Activated CD4-positive, alpha-beta T cell treated with anti-CD3 and anti-CD28 coated beads, Interleukin-2, amount 50 U/mL, for 4 hours (primary cell): ENCODE data around the gene CRACR2A.

ENCODE experiments used
- DNase-seq, 2 experiments: peaks; one replicate each; pipeline ENCODE4 v3.0.0-alpha.2; 2020

CRACR2A gene, protein sequence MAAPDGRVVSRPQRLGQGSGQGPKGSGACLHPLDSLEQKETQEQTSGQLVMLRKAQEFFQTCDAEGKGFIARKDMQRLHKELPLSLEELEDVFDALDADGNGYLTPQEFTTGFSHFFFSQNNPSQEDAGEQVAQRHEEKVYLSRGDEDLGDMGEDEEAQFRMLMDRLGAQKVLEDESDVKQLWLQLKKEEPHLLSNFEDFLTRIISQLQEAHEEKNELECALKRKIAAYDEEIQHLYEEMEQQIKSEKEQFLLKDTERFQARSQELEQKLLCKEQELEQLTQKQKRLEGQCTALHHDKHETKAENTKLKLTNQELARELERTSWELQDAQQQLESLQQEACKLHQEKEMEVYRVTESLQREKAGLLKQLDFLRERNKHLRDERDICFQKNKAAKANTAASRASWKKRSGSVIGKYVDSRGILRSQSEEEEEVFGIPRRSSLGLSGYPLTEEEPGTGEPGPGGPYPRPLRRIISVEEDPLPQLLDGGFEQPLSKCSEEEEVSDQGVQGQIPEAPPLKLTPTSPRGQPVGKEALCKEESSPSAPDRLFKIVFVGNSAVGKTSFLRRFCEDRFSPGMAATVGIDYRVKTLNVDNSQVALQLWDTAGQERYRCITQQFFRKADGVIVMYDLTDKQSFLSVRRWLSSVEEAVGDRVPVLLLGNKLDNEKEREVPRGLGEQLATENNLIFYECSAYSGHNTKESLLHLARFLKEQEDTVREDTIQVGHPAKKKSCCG

GRCh38 chr12:3752741-3753486 lies at the start of gene CRACR2A:
TSS of gene CRACR2A (minus strand) at chr12:3753109. CDS start at chr12:3696999, 56,110 bp downstream.
- DNase-seq: peak; percentile 74 to 79

DNA sequence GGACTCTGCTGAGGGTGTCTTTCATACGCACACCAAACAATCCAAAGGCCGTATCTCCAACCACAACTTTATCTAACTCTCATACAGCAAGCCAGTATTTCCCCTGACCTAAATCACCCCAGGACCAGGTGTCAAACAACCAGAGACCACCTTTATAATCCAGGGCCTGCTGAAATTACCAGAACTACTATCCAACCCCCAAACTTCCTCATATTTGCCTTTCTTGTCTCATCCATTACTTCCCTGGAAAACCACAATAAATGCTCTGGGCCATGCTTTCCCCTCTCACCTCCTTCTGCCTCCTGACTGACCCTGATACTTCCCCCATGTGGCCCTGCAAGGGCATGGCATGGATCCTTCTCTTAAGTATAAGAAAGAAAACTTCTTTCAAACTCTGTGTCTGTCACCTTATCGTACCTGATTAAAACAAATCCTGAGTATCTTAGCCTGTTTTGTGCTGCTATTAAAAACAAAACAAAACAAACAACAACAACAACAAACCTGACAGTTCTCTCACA lies 44.7 kb upstream of the CRACR2A start:
- DNase-seq: no peak

GRCh38 chr12:3795492-3796133 lies 42.7 kb upstream of the CRACR2A start:
- DNase-seq: no peak

- no peak for DNase-seq
Measured at GRCh38 chr12:3795066-3795465, 42.2 kb upstream of the CRACR2A start.

GRCh38 chr12:3792623-3793288 lies 39.8 kb upstream of the CRACR2A start:
- no peak for DNase-seq

- no peak for DNase-seq
Measured at GRCh38 chr12:3791256-3791874, 38.5 kb upstream of the CRACR2A start.

- no peak for DNase-seq
Measured at GRCh38 chr12:3790642-3791041, 37.7 kb upstream of the CRACR2A start.

DNA sequence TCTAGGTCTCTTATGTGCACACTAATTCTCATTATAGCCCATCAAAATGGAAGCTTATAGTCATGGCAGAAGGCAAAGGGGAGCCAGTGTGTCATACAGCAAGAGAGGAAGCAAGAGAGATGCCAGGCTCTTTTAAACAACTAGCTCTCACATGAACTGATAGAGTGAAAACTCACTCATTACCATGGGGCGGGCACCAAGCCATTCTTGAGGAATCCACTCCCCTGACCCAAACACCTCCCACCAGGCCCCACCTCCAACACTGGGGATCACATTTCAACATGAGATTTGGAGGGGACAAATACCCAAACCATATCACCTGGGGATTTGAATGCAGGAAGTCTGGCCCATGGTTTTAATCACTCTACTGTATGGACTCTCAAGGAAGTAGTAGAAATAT lies 36.9 kb upstream of the CRACR2A start:
- DNase-seq: no peak

- no peak for DNase-seq
Measured at GRCh38 chr12:3777206-3777809, 24.4 kb upstream of the CRACR2A start.

GRCh38 chr12:3775385-3776035 lies 22.6 kb upstream of the CRACR2A start:
- no peak for DNase-seq

- no peak for DNase-seq
Measured at GRCh38 chr12:3772380-3772779, 19.5 kb upstream of the CRACR2A start.

GRCh38 chr12:3771853-3772252 lies 18.9 kb upstream of the CRACR2A start:
- no peak for DNase-seq

DNA sequence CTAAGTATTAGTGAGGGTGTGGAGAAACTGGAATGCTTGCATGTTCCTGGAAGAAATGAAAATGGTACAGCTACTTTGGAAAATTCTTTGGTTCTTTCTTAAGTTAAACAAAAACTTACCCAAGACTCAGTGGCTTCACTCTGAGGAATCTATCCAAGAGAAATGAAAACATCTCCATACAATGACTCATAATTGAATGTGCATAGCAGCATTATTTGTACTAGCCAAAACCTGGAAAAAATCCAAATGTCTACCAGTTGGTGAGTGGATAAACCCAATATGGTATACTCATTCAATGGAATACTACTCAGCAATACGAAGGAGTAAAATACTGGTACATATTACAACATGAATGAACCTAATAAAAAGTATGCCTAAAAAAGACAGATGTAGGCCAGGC lies 18.0 kb upstream of the CRACR2A start:
- no peak for DNase-seq

GRCh38 chr12:3768911-3769447 lies 16.1 kb upstream of the CRACR2A start:
- DNase-seq: no peak

GRCh38 chr12:3761116-3761735 lies 8.3 kb upstream of the CRACR2A start:
- DNase-seq: no peak

GRCh38 chr12:3759878-3760277 lies 7.0 kb upstream of the CRACR2A start:
- DNase-seq: no peak

GRCh38 chr12:3757261-3757660 lies 4.4 kb upstream of the CRACR2A start:
- DNase-seq: no peak

DNA sequence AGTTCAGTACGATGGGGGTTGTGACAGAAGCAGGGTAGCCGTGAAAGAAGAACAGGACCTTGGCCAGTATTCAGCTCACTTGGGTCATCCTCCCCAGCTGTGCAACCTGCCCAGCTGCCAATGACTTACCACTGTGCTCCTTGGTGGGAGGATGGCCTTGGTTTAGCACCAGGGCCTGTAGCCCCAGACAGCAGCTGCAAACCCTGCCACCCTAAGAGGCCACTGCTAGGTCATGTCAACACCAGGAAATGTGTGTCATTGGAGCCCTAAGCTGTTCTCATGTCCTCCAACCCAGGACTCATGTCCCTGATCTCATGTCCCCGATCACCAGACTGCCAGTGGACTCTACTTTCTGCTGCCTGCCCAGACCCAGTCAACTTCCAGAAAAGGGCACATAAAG lies 3.0 kb upstream of the CRACR2A start:
- DNase-seq: no peak

DNA sequence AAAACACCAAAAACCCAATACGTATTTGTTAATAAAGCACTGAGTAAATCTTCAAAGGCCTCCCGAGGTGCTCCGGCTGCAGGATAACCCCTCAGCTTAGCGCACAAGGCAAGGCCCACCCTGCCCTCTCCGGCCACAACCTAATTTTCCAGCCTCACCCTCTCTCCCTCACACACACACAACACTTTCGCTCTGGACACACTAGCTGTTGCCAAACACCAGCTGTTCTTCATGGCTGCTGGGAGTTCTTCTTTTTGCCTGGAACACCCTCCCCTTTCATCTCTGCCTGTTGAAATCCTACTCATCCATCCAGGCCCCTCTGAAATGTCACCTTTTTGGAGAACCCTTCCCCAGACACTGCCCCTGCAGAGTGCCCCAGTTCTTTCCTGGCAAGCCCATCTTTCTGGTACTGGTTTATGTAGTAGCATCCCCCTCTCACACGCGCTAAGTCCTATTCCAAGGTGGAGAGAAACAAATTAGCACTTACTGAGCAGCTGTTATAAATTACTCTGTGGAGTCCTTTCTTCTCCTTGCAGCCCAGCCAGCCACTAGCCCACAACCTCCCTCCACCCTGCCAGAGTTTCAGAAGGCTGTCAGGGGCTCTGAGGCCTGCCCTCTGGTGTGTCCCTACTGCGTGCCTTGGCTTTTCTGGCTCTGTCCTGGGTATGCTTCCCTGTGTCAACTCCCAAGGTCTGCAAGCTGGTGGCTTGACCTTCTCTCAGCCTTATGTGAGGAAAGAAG lies 805 bp upstream of the CRACR2A start:
- DNase-seq: no peak
